LoVo (cell line): Measurements from ENCODE around the gene PAK1IP1.
"Not testable (repeated sequence)": the region's sequence is repeated elsewhere in the genome, so short reads cannot be mapped to it uniquely, and the experiment has no call there.

ENCODE experiments used
- DNase-seq: peaks from one replicate; pipeline ENCODE4 v3.0.0-alpha.2; 2016; ENCODE audit warnings: low spot score

PAK1IP1 gene

DNA sequence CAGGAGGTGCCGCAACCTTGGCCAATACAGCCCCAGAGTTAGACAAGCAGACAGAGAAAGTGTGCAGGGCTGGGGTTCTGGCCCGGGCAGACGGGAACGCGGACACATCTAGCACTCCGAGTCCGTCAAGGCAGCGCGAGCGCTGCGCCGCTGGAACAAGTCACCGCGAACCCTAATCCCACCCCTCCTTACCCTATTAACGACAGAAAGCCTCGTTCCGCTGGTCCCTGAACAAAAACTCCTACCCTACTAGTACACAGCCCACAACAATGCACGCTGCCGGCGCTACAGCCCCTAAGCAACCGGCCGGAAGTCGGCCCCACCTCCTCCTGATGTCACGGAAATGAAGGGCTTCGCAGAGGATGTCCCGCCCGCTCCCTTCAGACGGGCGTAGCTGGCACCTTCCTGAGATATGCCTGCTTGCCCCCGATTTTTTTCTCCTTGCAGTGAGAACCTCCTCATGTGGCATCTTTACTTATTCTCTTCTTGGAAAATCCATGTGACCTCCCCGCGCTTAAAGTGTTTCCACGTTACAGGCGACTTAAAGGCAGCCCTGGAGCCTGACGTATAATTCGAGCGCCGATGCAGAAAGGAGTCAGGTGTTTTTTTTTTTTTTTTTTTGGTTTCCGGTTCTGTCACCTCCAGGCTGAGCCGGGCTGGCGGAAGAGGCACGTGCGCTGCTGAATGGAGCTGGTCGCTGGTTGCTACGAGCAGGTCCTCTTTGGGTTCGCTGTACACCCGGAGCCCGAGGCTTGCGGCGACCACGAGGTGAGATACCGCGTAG is at the start of gene PAK1IP1, which contains the start of gene C6orf52:
PAK1IP1 (plus strand) TSS at position 671 of the 784 bp plus-strand sequence; CDS start at position 685, 14 bp downstream.
C6orf52 (minus strand) TSS at position 315 of the 784 bp plus-strand sequence. CDS start 7,066 bp downstream, outside the sequence.
- DNase-seq = peak; percentile 90

- no peak for DNase-seq
Measured at GRCh38 chr6:10655508-10656055, 39.2 kb upstream of the PAK1IP1 start.

- DNase-seq = no peak
Measured at GRCh38 chr6:10658910-10659698, 35.7 kb upstream of the PAK1IP1 start.

DNA sequence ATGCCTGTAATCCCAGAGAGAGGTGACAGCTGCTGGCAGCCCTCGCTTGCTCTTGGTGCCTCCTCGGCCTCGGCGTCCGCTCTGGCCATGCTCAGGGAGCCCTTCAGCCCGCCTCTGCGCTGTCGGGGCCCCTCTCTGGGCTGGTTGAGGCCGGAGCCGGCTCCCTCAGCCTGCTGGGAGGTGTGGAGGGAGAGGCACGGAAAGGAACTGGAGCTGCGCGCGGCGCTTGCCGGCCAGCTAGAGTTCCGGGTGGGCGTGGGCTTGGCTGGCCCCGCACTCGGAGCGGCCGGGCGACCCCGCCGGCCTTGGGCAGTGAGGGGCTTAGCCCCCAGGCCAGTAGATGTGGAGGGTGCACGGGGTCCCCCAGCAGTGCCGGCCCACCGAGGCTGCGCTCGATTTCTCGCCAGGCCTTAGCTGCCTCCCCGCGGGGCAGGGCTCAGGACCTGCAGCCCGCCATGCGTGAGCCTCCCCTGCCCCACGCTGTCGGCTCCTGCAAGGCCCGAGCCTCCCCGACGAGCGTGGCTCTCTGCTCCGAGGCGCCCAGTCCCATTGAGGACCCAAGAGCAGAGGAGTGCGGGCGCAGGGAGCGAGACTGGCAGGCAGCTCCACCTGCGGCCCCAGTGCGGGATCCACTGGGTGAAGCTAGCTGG is 34.9 kb upstream of the PAK1IP1 start:
- DNase-seq = no peak

DNA sequence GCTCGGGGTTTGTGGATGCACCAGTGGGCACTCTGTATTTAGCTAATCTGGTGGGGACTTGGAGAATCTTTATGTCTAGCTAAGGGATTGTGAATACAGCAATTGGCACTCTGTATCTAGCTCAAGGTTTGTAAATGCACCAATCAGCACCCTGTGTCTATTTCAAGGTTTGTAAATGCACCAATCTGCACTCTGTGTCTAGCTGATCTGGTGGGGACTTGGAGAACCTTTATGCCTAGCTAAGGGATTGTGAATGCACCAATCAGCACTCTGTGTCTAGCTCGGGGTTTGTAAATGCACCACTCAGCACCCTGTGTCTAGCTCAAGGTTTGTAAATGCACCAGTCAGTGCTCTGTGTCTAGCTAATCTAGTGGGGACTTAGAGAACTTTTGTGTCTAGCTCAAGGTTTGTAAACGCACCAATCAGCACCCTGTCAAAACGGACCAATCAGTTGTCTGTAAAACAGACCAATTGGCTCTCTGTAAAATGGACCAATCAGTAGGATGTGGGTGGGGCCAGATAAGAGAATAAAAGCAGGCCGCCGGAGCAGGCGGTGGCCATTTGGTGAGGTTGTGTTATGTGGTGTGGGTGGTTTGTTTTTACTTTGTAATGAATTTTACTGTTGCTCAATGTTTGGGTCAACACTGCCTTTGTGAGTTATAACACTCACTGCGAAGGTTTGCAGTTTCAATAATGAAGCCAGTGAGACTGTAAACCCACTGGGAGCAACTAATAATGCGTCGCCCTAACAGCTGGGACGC is 34.2 kb upstream of the PAK1IP1 start:
- DNase-seq = not testable (repeated sequence)

- no peak for DNase-seq
Measured at GRCh38 chr6:10662207-10662606, 32.6 kb upstream of the PAK1IP1 start.

DNA sequence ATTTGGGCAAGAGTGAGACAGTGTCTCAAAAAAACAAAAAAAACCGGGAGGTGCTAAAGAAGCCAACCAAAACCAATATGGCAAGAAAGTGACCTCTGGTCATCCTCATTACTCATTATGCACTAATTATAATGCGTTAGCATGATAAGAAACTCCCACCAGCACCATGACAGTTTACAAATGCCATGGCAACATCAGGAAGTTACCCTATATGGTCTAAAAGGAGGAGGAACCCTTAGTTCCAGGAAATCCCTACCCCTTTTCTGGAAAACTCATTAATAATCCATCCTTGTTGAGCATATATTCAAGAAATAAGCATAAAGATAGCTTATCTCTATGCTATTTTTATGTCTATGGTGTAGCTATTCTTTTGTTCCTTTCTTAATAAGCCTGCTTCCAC is 32.0 kb upstream of the PAK1IP1 start:
- no peak for DNase-seq

GRCh38 chr6:10665595-10665994 is 29.2 kb upstream of the PAK1IP1 start:
- not testable (repeated sequence) for DNase-seq

DNA sequence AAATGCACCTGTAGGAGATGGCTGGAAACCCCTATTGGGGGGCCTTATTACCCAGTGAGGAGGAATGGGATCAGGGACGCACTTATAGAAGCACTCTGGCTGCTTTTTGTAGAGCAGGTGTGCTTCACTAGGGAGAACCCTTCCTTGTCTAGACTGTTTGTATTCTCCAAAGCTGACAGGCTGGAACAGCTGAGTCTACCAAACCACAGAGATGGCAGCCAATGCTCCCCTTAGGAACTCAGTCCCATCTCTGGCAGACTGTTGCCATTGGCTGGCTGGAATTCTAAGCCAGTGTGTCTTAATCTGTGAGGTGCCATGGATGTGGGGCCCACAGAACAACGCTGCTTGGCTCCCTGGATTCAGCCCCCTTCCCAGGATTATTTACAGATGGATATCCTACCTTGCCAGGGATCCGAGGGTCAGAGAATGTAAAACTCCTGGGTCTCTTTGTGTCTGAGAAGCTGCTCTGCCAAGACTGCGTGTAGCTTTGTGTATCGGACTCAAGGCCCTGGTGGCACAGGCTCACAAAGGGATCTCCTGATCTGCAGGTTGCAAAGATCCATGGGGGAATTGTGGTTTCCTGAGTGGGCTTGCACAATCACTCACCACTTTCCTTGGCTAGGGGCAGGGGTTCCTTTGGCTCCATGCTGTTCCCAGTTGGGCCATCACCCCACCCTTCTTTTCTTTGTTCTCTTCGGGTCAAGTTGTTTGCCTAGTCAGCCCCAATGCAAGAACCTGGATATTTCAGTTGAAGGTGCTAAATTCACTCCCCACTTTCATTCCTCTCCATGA is 26.4 kb upstream of the PAK1IP1 start:
- no peak for DNase-seq

DNA sequence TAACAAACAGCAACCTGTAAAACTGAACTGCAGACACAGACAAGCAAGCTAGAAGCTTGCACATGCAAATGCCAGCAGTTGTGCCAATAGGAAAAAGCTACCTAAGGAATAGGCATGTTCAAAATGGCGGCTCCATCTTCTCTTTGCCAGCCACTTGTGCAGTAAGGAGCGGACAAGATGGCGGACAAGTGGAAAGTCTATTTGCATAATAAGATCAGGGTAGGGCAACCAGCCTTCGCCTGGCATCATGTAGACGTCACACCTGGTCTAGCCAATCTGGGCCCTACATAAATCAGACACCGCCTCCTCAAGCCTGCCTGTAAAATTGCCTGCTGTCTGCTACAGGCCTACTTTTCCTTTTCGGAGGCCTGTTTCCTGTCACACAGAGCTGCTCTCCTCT is 18.4 kb upstream of the PAK1IP1 start:
- no peak for DNase-seq

DNA sequence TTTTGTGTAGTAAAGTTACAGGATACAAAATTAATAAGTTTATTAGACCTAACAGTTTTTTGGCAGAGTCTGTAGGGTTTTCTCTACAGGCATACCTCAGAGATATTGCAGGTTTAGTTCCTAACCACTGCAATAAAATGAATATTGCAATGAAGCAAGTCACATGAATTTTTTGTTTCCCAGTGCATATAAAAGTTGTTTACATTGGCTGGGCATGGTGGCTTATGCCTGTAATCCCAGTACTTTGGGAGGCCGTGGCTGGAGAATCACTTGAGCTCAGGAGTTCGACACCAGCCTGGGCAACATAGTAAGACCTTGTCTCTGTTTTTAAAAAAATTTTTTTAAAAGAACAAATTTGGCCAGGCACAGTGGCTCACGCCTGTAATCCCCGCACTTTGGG is 16.3 kb upstream of the PAK1IP1 start:
- no peak for DNase-seq

- DNase-seq = no peak
Measured at GRCh38 chr6:10681795-10682194, 13.0 kb upstream of the PAK1IP1 start.

- DNase-seq = no peak
Measured at GRCh38 chr6:10682355-10682988, 12.3 kb upstream of the PAK1IP1 start.

GRCh38 chr6:10684618-10685017 is 10.2 kb upstream of the PAK1IP1 start:
- no peak for DNase-seq

DNA sequence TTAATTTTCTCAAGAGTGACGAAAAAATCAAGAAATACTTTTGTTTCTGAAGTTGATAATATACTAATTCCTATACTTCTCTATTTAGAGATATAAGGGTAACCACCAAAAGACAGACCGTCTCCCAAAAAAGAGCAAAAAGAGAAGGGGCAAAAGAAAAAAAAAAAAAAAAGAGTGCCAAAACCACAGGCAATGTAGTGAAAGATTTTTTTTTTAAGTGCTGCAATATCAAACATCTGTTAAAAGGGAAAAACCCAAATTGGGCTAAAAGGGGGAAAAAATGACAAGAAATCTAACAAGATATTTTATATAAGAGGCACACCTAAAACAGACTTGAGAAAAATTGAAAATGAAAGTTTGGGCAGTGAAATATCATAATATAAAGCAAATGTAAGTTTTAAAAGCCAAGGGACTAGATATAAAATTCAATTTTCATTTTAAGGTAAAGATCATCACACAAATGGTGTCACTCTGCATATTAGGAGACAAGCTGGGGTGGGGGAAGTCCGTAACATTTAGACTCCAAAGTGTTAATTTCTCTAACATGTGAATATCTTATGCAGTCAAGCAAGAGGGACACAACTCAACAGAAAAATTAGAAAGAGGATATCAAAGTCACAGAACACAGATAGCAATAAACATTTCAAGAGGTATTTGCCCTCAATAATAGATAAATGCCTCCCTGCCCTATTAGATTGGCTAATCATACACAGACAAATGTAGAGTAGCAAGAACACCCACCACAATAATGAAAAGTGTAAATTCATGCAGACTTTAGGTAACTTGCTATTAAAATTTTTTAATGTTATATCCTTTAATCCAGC is 9.5 kb upstream of the PAK1IP1 start:
- no peak for DNase-seq

DNA sequence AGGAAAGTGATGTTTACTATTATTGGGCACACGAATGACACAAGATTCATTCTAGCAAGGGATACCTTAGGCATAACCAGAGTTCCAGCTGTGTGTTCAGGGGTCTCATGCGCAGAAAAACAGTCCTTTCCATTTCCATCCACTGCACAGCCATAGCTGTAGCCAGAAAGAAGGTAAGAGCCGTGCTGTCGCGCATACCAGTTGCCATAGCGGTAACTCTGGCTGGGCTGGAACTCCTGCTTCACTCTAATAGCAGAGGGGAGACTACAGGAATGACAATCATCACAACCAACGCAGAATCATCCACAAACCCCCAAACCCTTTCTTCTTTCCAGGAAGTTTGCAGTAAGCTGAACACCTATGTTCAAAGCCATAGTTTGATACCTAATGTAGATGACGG is 7.9 kb upstream of the PAK1IP1 start:
- DNase-seq = no peak

DNA sequence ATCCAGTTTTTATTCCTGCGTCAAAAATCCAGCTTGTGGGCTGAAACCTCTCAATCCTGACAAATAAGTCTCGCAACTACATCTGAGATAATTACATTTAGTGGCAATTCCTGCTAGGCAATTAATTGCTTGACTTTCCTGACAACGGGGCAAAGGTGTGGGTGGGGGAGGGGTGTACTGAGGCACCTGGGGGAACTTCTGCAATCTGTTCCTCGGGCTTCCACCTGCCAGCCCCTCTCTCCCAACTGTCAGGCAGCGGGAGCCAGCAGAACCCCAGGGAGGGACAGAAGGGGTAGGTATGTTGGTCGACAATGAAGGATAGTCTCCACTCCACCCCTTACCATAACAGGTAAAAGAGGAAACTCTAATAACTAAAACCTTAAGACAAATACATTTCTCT is 7.2 kb upstream of the PAK1IP1 start:
- no peak for DNase-seq

DNA sequence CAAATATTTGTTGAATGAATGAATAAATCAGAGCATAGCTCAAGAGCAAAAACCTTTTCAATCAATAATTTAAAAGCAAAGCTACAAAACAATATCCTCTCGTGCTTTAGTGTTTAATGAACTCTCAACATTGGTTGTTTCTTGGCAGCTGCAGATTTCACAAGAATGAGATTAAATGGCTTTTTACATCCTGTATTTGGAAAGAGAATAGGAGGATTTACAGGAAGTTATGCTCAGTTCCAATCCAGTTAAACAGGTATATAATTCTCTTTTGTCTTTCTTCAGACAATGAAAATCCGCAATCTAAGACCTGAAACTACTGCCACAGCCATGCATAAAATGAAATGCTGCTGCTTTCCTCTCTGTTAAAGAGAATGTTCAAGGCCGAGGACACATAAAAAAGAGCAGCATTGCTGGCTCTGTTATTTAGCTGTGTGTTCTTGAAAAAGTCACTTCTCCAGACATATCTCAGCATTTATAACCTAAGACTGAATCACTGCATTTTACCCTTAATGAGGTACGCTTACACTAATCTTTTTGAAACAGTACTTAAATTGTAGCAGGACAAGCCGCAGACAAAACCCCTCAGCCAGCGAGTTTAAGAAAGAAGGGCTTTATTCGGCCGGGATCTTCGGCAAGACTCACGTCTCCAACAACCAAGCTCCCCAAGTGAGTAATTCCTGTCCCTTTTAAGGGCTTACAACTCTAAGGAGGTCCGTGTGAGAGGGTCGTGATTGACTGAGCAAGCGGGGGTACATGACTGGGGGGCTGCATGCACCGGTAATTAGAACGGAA is 3.9 kb upstream of the PAK1IP1 start:
- no peak for DNase-seq
